Measurements from ENCODE around the gene ENPP6.

The ENPP6 gene

GRCh38 chr4:184248216-184248615, 30.5 kb upstream of the ENPP6 start:
- H3K9ac ChIP-seq (ENCODE audit: low read length), result no peak overlapping the region
- H3K9me3 ChIP-seq (replicated peaks; ENCODE audit: insufficient read depth, low read length), result no peaks in the 10 kb centered on the region
- H3K4me1 ChIP-seq (ENCODE audit: low read length), result 0 out of 2 replicates have a peak, but pooled peaks cover 5% of the 10 kb centered on the region
- no peaks in the 10 kb centered on the region for H4K20me1 ChIP-seq (ENCODE audit: insufficient read depth, low read length)
- no peak overlapping the region for H3K4me2 ChIP-seq (ENCODE audit: low read depth, low read length)
- no peak overlapping the region for H2AFZ ChIP-seq (ENCODE audit: low read length)
- no peaks in the 10 kb centered on the region for H3K9me2 ChIP-seq (replicated peaks; ENCODE audit: insufficient read depth, low read length)
- H3F3A ChIP-seq (ENCODE audit: insufficient read depth, low read length), result no peaks in the 10 kb centered on the region
- no peaks in the 10 kb centered on the region for H3K36me3 ChIP-seq (replicated peaks; ENCODE audit: insufficient read depth, low read length)
- H3K27me3 ChIP-seq (replicated peaks; ENCODE audit: insufficient read depth, low read length), result no peaks in the 10 kb centered on the region
- no peak overlapping the region for H3K4me3 ChIP-seq (ENCODE audit: low read length)
- TF ChIP-seq EZH2phosphoT487 (IDR thresholded peaks at IDR 0.05; ENCODE audit: low read length), result no peak
- no peak for TF ChIP-seq EZH2 (optimal IDR thresholded peaks at IDR 0.05; ENCODE audit: low read depth, low read length)
- TF ChIP-seq, protein P1, sequence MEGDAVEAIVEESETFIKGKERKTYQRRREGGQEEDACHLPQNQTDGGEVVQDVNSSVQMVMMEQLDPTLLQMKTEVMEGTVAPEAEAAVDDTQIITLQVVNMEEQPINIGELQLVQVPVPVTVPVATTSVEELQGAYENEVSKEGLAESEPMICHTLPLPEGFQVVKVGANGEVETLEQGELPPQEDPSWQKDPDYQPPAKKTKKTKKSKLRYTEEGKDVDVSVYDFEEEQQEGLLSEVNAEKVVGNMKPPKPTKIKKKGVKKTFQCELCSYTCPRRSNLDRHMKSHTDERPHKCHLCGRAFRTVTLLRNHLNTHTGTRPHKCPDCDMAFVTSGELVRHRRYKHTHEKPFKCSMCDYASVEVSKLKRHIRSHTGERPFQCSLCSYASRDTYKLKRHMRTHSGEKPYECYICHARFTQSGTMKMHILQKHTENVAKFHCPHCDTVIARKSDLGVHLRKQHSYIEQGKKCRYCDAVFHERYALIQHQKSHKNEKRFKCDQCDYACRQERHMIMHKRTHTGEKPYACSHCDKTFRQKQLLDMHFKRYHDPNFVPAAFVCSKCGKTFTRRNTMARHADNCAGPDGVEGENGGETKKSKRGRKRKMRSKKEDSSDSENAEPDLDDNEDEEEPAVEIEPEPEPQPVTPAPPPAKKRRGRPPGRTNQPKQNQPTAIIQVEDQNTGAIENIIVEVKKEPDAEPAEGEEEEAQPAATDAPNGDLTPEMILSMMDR (IDR thresholded peaks at IDR 0.05; ENCODE audit: low read length), result no peak
- no peak for DNase-seq
- no peak overlapping the region for H3K27ac ChIP-seq (ENCODE audit: low read length)
- H3K79me2 ChIP-seq (ENCODE audit: low read length), result no peaks in the 10 kb centered on the region

GRCh38 chr4:184247421-184247820, 29.7 kb upstream of the ENPP6 start:
- Histone ChIP-seq H3K27ac (ENCODE audit: low read length) (no peak overlapping the region), H3K4me1 (ENCODE audit: low read length) (0 out of 2 replicates have a peak, but pooled peaks cover 5% of the 10 kb centered on the region), H2AFZ (ENCODE audit: low read length) (no peak overlapping the region), H4K20me1 (ENCODE audit: insufficient read depth, low read length) (no peaks in the 10 kb centered on the region), H3F3A (ENCODE audit: insufficient read depth, low read length) (no peaks in the 10 kb centered on the region), H3K9me3 (replicated peaks; ENCODE audit: insufficient read depth, low read length) (no peaks in the 10 kb centered on the region), H3K4me3 (ENCODE audit: low read length) (no peak overlapping the region), H3K36me3 (replicated peaks; ENCODE audit: insufficient read depth, low read length) (no peaks in the 10 kb centered on the region), H3K79me2 (ENCODE audit: low read length) (no peaks in the 10 kb centered on the region), H3K4me2 (ENCODE audit: low read depth, low read length) (no peak overlapping the region), H3K9me2 (replicated peaks; ENCODE audit: insufficient read depth, low read length) (no peaks in the 10 kb centered on the region), H3K9ac (ENCODE audit: low read length) (no peak overlapping the region), H3K27me3 (replicated peaks; ENCODE audit: insufficient read depth, low read length) (no peaks in the 10 kb centered on the region)
- DNase-seq, result no peak
- TF ChIP-seq, protein P1 (IDR thresholded peaks at IDR 0.05; ENCODE audit: low read length), result no peak
- no peak for TF ChIP-seq EZH2phosphoT487 (IDR thresholded peaks at IDR 0.05; ENCODE audit: low read length)
- no peak for TF ChIP-seq EZH2 (optimal IDR thresholded peaks at IDR 0.05; ENCODE audit: low read depth, low read length)

GRCh38 chr4:184246426-184246825, 28.8 kb upstream of the ENPP6 start:
- no peak overlapping the region for H3K4me3 ChIP-seq (ENCODE audit: low read length)
- H3K27me3 ChIP-seq (replicated peaks; ENCODE audit: insufficient read depth, low read length), result no peaks in the 10 kb centered on the region
- H3K9me3 ChIP-seq (replicated peaks; ENCODE audit: insufficient read depth, low read length), result no peaks in the 10 kb centered on the region
- H3K9me2 ChIP-seq (replicated peaks; ENCODE audit: insufficient read depth, low read length), result no peaks in the 10 kb centered on the region
- no peak for DNase-seq
- H3F3A ChIP-seq (ENCODE audit: insufficient read depth, low read length), result no peaks in the 10 kb centered on the region
- no peak overlapping the region for H3K9ac ChIP-seq (ENCODE audit: low read length)
- no peaks in the 10 kb centered on the region for H3K79me2 ChIP-seq (ENCODE audit: low read length)
- H3K4me2 ChIP-seq (ENCODE audit: low read depth, low read length), result no peak overlapping the region
- no peaks in the 10 kb centered on the region for H3K36me3 ChIP-seq (replicated peaks; ENCODE audit: insufficient read depth, low read length)
- no peaks in the 10 kb centered on the region for H4K20me1 ChIP-seq (ENCODE audit: insufficient read depth, low read length)
- H3K4me1 ChIP-seq (ENCODE audit: low read length), result 0 out of 2 replicates have a peak, but pooled peaks cover 5% of the 10 kb centered on the region
- H2AFZ ChIP-seq (ENCODE audit: low read length), result no peak overlapping the region
- TF ChIP-seq EZH2phosphoT487 (IDR thresholded peaks at IDR 0.05; ENCODE audit: low read length) (no peak), EZH2 (optimal IDR thresholded peaks at IDR 0.05; ENCODE audit: low read depth, low read length) (no peak)
- TF ChIP-seq, protein P1 (IDR thresholded peaks at IDR 0.05; ENCODE audit: low read length), result no peak
- H3K27ac ChIP-seq (ENCODE audit: low read length), result no peak overlapping the region
